DMS153 treated with DMSO at 0.1 percent for 48 hours (cell line): ENCODE measurements around the gene TP53I13.

Experiments used
- DNase-seq: peaks from one replicate; lab custom pipeline; 2025; ENCODE audit not compliant: unreplicated experiment; lab: John Stamatoyannopoulos, UW

Gene TP53I13

GRCh38 chr17:29567304-29567553 is 1.3 kb upstream of the TP53I13 start:
- no peak for DNase-seq

- peak; percentile 16 for DNase-seq
Observed at GRCh38 chr17:29567554-29568330, 759 bp upstream of the TP53I13 start.

GRCh38 chr17:29569245-29569950 is 897 bp downstream of the TP53I13 start:
- no peak for DNase-seq

GRCh38 chr17:29570521-29570920 is 2.0 kb downstream of the TP53I13 start:
- no peak for DNase-seq

GRCh38 chr17:29571486-29571882 is 3.0 kb downstream of the TP53I13 start:
- DNase-seq, result no peak

GRCh38 chr17:29571883-29572681 is 3.6 kb downstream of the TP53I13 start:
- DNase-seq, result no peak

- DNase-seq, result no peak
Observed at GRCh38 chr17:29572691-29573557, 4.4 kb downstream of the TP53I13 start.

GRCh38 chr17:29573558-29573869 is 5.0 kb downstream of the TP53I13 start:
- no peak for DNase-seq

GRCh38 chr17:29573871-29574731 is 5.6 kb downstream of the TP53I13 start:
- DNase-seq, result no peak

GRCh38 chr17:29574732-29575510 is 6.4 kb downstream of the TP53I13 start:
- no peak for DNase-seq

GRCh38 chr17:29575511-29576213 is 7.2 kb downstream of the TP53I13 start:
- DNase-seq, result no peak

GRCh38 chr17:29576214-29577000 is 7.9 kb downstream of the TP53I13 start:
- DNase-seq, result no peak

- no peak for DNase-seq
Observed at GRCh38 chr17:29577001-29577370, 8.5 kb downstream of the TP53I13 start.

GRCh38 chr17:29577385-29578211 is 9.1 kb downstream of the TP53I13 start:
- no peak for DNase-seq

GRCh38 chr17:29578626-29579485 is 10.4 kb downstream of the TP53I13 start:
- no peak for DNase-seq
